Small intestine (tissue), 7 donors: ENCODE measurements around the gene C17orf113. TPM values are rescaled to one million over a fixed set of nuclear protein-coding genes. Genes with fewer than 3 reads are reported as not detected.

Source experiments
- DNase-seq, 2 donors: peaks; one replicate each; pipeline versions ENCODE4 v3.0.0 to v3.0.0-alpha.2; 2013
- FAIRE-seq: peaks from 2 replicates; lab custom pipeline; 2012; peaks lifted over from hg19 to GRCh38; lab: Jason Lieb, UNC
- H3K27ac ChIP-seq, 3 donors: one replicate each; pipeline ENCODE4 v1.5.1; 2013; ENCODE audit warnings: low read length in 2 of 3, mild to moderate bottlenecking in 2 of 3, control low read depth in 1 of 3, inconsistent platforms in 1 of 3, low read depth in 1 of 3, moderate library complexity in 1 of 3
- H3K27me3 ChIP-seq, 3 donors: one replicate each; pipeline ENCODE4 v1.6.1; 2013; ENCODE audit warnings: low read length in 3 of 3, inconsistent platforms in 1 of 3; ENCODE audit not compliant: control insufficient read depth in 3 of 3, insufficient read depth in 3 of 3
- H3K36me3 ChIP-seq, 3 donors: one replicate each; pipeline ENCODE4 v1.6.1; 2013; ENCODE audit warnings: low read length in 3 of 3, inconsistent platforms in 1 of 3, low read depth in 1 of 3, mild to moderate bottlenecking in 1 of 3, moderate library complexity in 1 of 3; ENCODE audit not compliant: control insufficient read depth in 3 of 3, insufficient read depth in 2 of 3
- H3K4me1 ChIP-seq, 3 donors: one replicate each; pipeline ENCODE4 v1.6.1; 2013; ENCODE audit warnings: low read length in 2 of 3, inconsistent platforms in 1 of 3, low read depth in 1 of 3, mild to moderate bottlenecking in 1 of 3, moderate library complexity in 1 of 3; ENCODE audit not compliant: control insufficient read depth in 3 of 3, insufficient read depth in 2 of 3
- H3K4me3 ChIP-seq, 3 donors: one replicate each; pipeline ENCODE4 v1.5.1; 2013; ENCODE audit warnings: low read length in 3 of 3, control low read depth in 1 of 3, inconsistent platforms in 1 of 3, low read depth in 1 of 3, mild to moderate bottlenecking in 1 of 3, moderate library complexity in 1 of 3
- H3K9me3 ChIP-seq, 2 donors: one replicate each; pipeline ENCODE4 v1.6.1; 2013; ENCODE audit warnings: low read depth in 1 of 2, low read length in 1 of 2; ENCODE audit not compliant: control insufficient read depth in 2 of 2, insufficient read depth in 1 of 2
- WGBS, 3 donors: extraction: QIAGEN DNeasy Blood & Tissue Kit; methylation state at CpG; one replicate each; pipeline ENCODE4 v1.1.7; 2013; 5-methylcytosine and 5-hydroxymethylcytosine counted together
- polyA plus RNA-seq, 4 donors: library from polyadenylated mRNA; stranded (reverse) in 3 of 4; unstranded in 1 of 4; fragments of 200-250 nt in 3 of 4; fragments of 120-200 nt in 1 of 4; gene quantifications; one replicate each; pipeline versions ENCODE4 v1.2.1 to v1.2.3, GENCODE V29; 2013
- donor health status: healthy with polysubstance abuse.
- donor health status: control.
- donor health status: control.
- donor health status: Bipolar disorder and iron deficiency.
- donor health status: healthy.

C17orf113 gene
- polyA plus RNA-seq, 4 donors = 0.22 to 3.4 (median 0.52) TPM

DNA sequence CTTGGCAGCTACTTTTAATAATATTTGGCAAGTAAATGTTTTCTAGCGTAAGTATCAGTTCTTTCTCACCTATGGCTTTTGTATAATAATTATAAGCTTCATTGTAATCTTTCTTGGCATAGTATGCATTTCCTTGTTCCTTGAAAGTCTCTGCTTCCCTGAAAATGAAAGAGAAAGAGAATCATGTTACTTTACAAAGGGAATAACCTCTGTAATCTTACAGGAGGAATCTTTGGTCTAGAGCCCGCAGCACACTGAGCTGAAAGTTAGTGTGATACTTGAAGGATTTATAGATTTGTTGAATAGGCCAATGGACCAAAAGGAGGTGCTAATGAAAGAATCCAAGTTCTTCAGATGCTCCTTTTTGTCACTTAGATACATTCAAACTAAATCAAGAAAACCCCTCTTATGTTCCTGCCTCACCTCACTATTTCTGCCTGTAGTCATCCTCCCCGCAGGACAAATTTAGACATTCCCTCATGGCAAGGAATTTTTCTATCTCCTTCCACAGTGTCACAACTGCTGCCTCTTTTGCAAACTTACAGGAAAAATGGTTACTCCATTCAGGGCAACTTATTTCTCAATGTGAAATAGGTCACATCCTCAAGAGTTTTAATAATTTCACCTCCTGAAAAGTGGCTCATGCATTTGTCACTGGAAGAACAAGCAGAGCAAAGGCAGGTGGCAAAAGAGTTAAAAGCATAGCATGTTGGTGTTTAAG lies 49.8 kb downstream of the C17orf113 start:
- Histone ChIP-seq H3K9me3 (no peaks in the 10 kb centered on the region), H3K4me1 (peaks cover 15 to 28% (median 16%) of the 10 kb centered on the region in 3 donors), H3K36me3 (peaks cover 17 to 43% (median 19%) of the 10 kb centered on the region in 3 donors), H3K27me3 (no peaks in the 10 kb centered on the region), H3K4me3 (no peak overlapping the region), H3K27ac (peak overlapping the region; percentile 2 to 60 (median 37))
- DNase-seq (peak; percentile 61 to 83), FAIRE-seq (no peak)
- WGBS, 3 donors = 18 to 62% (median 49%) methylated on average over 3 of the region's 3 CpGs

DNA sequence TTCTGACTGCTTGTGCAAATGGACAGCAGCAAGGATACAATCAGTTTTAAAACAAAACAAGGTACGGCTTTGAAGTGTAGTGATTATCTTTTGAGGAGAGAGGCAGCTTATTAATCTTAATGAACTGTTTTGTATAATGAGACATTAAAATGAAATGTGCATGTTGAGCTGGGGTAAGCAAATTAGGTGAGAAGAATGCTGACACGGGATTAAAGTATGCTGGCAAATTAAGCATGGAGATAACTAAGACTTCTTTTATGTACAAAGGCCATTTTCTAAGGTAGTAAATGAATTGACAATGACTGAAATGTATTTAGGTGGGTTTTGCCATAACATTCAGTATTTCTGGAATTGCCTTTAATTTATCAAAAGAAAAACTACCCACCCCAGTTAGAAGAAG lies 51.9 kb downstream of the C17orf113 start:
- no peak overlapping the region for H3K4me3 ChIP-seq
- H3K27me3 ChIP-seq = no peaks in the 10 kb centered on the region
- FAIRE-seq = no peak
- no peaks in the 10 kb centered on the region for H3K9me3 ChIP-seq
- no peak overlapping the region for H3K27ac ChIP-seq
- H3K4me1 ChIP-seq = peaks cover 7 to 21% (median 13%) of the 10 kb centered on the region in 3 donors
- H3K36me3 ChIP-seq = peaks cover 19 to 52% (median 23%) of the 10 kb centered on the region in 3 donors
- no peak for DNase-seq
- WGBS, 3 donors = 35 to 41% (median 38%) methylated on average over 2 of the region's 2 CpGs

DNA sequence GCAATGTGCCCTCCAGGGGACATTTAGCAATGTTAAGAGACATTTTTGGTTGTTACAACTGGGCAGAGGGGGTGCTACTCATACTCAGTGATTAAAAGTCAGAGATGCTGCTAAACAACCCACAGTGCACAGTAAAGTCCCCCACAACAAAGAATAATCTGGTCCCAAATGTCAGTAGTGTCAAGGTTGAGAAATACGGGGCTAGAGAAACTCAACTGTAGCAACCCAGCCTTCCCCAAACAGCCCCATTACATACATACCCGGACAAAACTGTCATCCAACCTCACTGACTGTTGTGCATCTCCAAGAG lies 53.6 kb downstream of the C17orf113 start:
- Histone ChIP-seq H3K27me3 (no peaks in the 10 kb centered on the region), H3K4me3 (no peak overlapping the region), H3K36me3 (peaks cover 22 to 62% (median 23%) of the 10 kb centered on the region in 3 donors), H3K27ac (peak overlapping the region in 1 of 3 donors; percentile 18), H3K9me3 (no peaks in the 10 kb centered on the region), H3K4me1 (peaks cover 0 to 7% (median 2%) of the 10 kb centered on the region in 3 donors)
- DNase-seq (no peak), FAIRE-seq (no peak)
- 83 to 93% (median 91%) methylated on average over 2 of the region's 2 CpGs for WGBS, 3 donors

DNA sequence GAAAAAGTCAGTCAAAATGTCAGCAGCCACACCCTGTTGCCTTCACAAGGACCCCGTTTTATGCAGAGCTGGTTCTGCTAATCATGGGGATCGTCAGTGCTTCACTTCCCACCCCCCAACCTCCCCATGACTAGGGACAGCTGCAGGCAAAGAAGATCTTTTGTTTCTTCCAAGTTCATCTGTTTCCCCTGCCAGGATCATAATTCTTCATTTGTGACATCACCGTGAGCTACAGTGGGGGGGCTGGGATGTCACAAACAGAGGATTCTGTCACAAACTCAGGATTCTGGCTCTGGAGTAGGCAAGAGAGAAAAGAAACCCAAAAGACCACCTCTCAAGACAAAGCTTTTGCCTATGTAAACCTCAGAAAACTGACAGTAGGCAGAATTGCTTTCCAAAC lies 57.8 kb downstream of the C17orf113 start:
- H3K4me1 ChIP-seq = peaks cover 0 to 6% (median 2%) of the 10 kb centered on the region in 3 donors
- no peak for FAIRE-seq
- 69 to 90% (median 84%) methylated on average over 3 of the region's 3 CpGs for WGBS, 3 donors

DNA sequence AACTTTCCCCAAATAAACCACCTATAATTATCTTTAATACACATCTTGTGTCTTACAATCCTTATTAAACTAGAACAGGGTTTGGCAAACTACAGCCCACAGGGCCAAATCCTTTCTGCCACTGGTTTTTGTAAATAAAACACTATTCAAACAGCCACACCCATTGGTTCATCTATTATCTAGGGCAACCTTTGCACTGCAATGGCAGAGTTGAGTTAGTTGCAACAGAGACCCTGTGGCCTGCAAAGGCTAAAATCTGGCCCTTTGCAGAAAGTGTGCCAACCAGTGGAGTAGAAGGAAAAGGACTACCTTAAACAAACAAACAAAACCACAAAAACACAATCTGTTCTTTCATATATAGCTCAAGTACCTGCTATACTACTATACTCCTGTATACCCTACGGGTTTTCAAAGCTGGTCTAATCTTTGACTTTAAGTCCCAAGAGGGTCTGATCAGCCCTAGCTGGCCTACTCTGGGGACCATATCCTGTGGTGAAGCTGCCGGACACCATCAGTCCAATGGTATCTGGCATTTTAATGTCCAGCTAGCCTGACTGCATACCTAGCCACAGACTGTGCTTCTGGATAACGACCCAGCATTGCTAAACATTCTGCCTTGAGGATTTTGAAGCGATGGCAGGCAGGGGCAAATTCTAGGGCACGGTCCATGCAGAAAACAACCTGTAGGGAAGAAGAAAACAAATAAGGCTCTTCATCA lies 60.5 kb downstream of the C17orf113 start:
- FAIRE-seq = no peak

More for the DNA sequence above, 57.8 kb downstream of the C17orf113 start:
- peak overlapping the region in 1 of 3 donors; percentile 33 for H3K27ac ChIP-seq
- peaks cover 21 to 62% (median 22%) of the 10 kb centered on the region in 3 donors for H3K36me3 ChIP-seq
- no peaks in the 10 kb centered on the region for H3K9me3 ChIP-seq
- H3K4me3 ChIP-seq = no peak overlapping the region
- no peak for DNase-seq
- no peaks in the 10 kb centered on the region for H3K27me3 ChIP-seq

DNA sequence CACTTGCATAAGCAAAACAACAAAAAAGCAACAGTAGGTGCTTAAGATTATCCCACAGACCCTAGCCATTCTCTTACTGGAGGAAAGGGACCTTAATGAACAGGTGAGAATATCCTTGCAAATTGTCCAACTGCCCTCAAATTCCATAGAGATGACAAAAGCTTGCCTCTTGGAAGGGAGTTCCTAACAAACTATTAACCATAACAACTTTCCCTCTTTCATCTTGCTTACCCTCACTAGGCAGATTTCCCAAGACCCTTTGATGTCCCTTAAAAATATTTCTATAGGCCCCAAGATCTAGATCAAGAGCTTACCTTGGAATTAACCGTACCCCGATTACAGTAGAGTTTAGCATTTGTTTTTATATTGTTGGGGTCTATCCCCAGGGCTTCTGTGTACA lies 62.0 kb downstream of the C17orf113 start:
- H3K36me3 ChIP-seq = peaks cover 17 to 60% (median 20%) of the 10 kb centered on the region in 3 donors
- FAIRE-seq = no peak
- WGBS, 3 donors = 93 to 100% (median 95%) methylated on average over 2 of the region's 2 CpGs

More for the DNA sequence above, 60.5 kb downstream of the C17orf113 start:
- peak; percentile 54 to 55 for DNase-seq
- Histone ChIP-seq H3K4me3 (no peak overlapping the region), H3K9me3 (no peaks in the 10 kb centered on the region), H3K27me3 (no peaks in the 10 kb centered on the region), H3K36me3 (peaks cover 17 to 57% (median 17%) of the 10 kb centered on the region in 3 donors), H3K27ac (peak overlapping the region in 1 of 3 donors; percentile 7), H3K4me1 (peaks cover 0 to 6% (median 2%) of the 10 kb centered on the region in 3 donors)
- 75 to 86% (median 80%) methylated on average over 5 of the region's 5 CpGs for WGBS, 3 donors

More for the DNA sequence above, 62.0 kb downstream of the C17orf113 start:
- H3K27ac ChIP-seq = no peak overlapping the region
- no peaks in the 10 kb centered on the region for H3K9me3 ChIP-seq
- no peaks in the 10 kb centered on the region for H3K27me3 ChIP-seq
- DNase-seq = no peak
- peaks cover 0 to 6% (median 2%) of the 10 kb centered on the region in 3 donors for H3K4me1 ChIP-seq
- H3K4me3 ChIP-seq = no peak overlapping the region

Other genes with a start within 250 kb of the C17orf113 start
- gene P3H4, start 238.7 kb downstream of the C17orf113 start, polyA plus RNA-seq = 10 to 100 TPM in 2 of 4 donors, 1 to 10 TPM in 2; 6.5 to 19.1 (median 11.2) TPM
- gene FKBP10, start 237.6 kb downstream of the C17orf113 start, polyA plus RNA-seq = 10 to 100 TPM in 2 of 4 donors, 1 to 10 TPM in 1, under 1 TPM in 1; 0.67 to 39.7 (median 8.7) TPM
- 10 to 100 TPM; 10.5 to 36.0 (median 27.9) TPM for gene NT5C3B, start 214.4 kb downstream of the C17orf113 start, polyA plus RNA-seq
- under 1 TPM in 1 of 4 donors, not detected in 3; 0.15 TPM for gene KLHL10, start 212.8 kb downstream of the C17orf113 start, polyA plus RNA-seq
- gene KLHL11, start 185.2 kb downstream of the C17orf113 start, polyA plus RNA-seq = 1 to 10 TPM in 2 of 4 donors, not detected in 2; 1.7 to 5.1 TPM
- 10 to 100 TPM; 44.0 to 84.9 (median 54.4) TPM for gene ACLY, start 131.7 kb downstream of the C17orf113 start, polyA plus RNA-seq
- under 1 TPM in 2 of 4 donors, not detected in 2; 0.28 to 0.50 TPM for gene ODAD4, start 120.0 kb downstream of the C17orf113 start, polyA plus RNA-seq
- 10 to 100 TPM; 13.2 to 38.9 (median 28.4) TPM for gene CNP, start 83.8 kb downstream of the C17orf113 start, polyA plus RNA-seq
- gene DNAJC7, start 33.2 kb downstream of the C17orf113 start, polyA plus RNA-seq = 10 to 100 TPM; 70.0 to 91.2 (median 74.7) TPM
- 10 to 100 TPM; 21.1 to 38.8 (median 26.1) TPM for gene NKIRAS2, start 30.5 kb downstream of the C17orf113 start, polyA plus RNA-seq
- gene ZNF385C, start 47.9 kb upstream of the C17orf113 start, polyA plus RNA-seq = 1 to 10 TPM in 1 of 4 donors, under 1 TPM in 1, not detected in 2; 0.31 to 2.3 TPM
- gene DHX58, start 62.1 kb upstream of the C17orf113 start, polyA plus RNA-seq = 10 to 100 TPM; 11.4 to 33.8 (median 13.7) TPM
- 10 to 100 TPM in 3 of 4 donors, 1 to 10 TPM in 1; 8.6 to 40.1 (median 26.2) TPM for gene KAT2A, start 70.8 kb upstream of the C17orf113 start, polyA plus RNA-seq
- gene HSPB9, start 72.2 kb upstream of the C17orf113 start, polyA plus RNA-seq = under 1 TPM in 2 of 4 donors, not detected in 2; 0.04 to 0.37 TPM
- gene RAB5C, start 104.4 kb upstream of the C17orf113 start, polyA plus RNA-seq = 100 to 1,000 TPM; 177 to 211 (median 199) TPM
- under 1 TPM in 2 of 4 donors, not detected in 2; 0.18 to 0.22 TPM for gene KCNH4, start 130.5 kb upstream of the C17orf113 start, polyA plus RNA-seq
- gene HCRT, start 134.9 kb upstream of the C17orf113 start, polyA plus RNA-seq = not detected
- gene GHDC, start 143.9 kb upstream of the C17orf113 start, polyA plus RNA-seq = 10 to 100 TPM; 10.5 to 35.1 (median 20.3) TPM
- gene STAT5B, start 225.8 kb upstream of the C17orf113 start, polyA plus RNA-seq = 10 to 100 TPM; 13.4 to 53.6 (median 20.1) TPM
- 10 to 100 TPM in 3 of 4 donors, 1 to 10 TPM in 1; 2.7 to 18.3 (median 12.1) TPM for gene STAT5A, start 237.9 kb upstream of the C17orf113 start, polyA plus RNA-seq